AG04449 (cell line): ENCODE data around the gene TTC23.

Source experiments
- CTCF ChIA-PET: fragments of 350-600 bp; formaldehyde crosslinking; extraction: SDS; loops from one replicate; lab custom pipeline; 2021; ENCODE audit warnings: antibody characterized with exemption; lab: Yijun Ruan, JAX
- POLR2A ChIA-PET: fragments of 400-600, 350-600 bp; formaldehyde crosslinking; extraction: SDS; loops from one replicate; lab custom pipeline; 2020; ENCODE audit warnings: antibody characterized with exemption, inconsistent platforms; lab: Yijun Ruan, JAX
- DNase-seq: peaks from one replicate; pipeline ENCODE4 v3.0.0-alpha.2; 2010; ENCODE audit warnings: low read depth, low spot score
- H3K4me3 ChIP-seq: 2 replicates; pipeline ENCODE4 v1.5.1; 2011; ENCODE audit warnings: low read depth, mild to moderate bottlenecking, control low read depth, low read length
- CTCF ChIP-seq: IDR thresholded peaks from one replicate; pipeline ENCODE4 v1.5.1; 2011; ENCODE audit warnings: mild to moderate bottlenecking, moderate library complexity, low read length, control low read depth, inconsistent platforms; ENCODE audit not compliant: insufficient read depth; ENCODE audit errors: missing control alignments

Gene TTC23

GRCh38 chr15:99134317-99134821, 115.0 kb downstream of the TTC23 start:
- DNase-seq: no peak
- H3K4me3 ChIP-seq: no peak overlapping the region
- POLR2A ChIA-PET: interaction anchor here (1.1 kb wide), 1 partner anchor 10 kb away, joined by 4 read pairs; no protein-coding TSS in a partner anchor
- TF ChIP-seq CTCF: no peak
- CTCF ChIA-PET: interaction anchor here (0.7 to 1.3 kb wide), 3 partner anchors 10 to 29 kb away, joined by 4 to 5 read pairs (median 4); no protein-coding TSS in a partner anchor

- DNase-seq: no peak
- CTCF ChIA-PET: no interaction called here
- POLR2A ChIA-PET: no interaction called here
Observed at GRCh38 chr15:99132634-99133287, 116.6 kb downstream of the TTC23 start.

GRCh38 chr15:99132122-99132521, 117.3 kb downstream of the TTC23 start:
- DNase-seq: no peak
- no peak for TF ChIP-seq CTCF
- no peak overlapping the region for H3K4me3 ChIP-seq
- ChIA-PET POLR2A (no interaction called here), CTCF (no interaction called here)

More at GRCh38 chr15:99132634-99133287, 116.6 kb downstream of the TTC23 start:
- no peak for TF ChIP-seq CTCF
- H3K4me3 ChIP-seq: no peak overlapping the region

- ChIA-PET CTCF (no interaction called here), POLR2A (no interaction called here)
- no peak overlapping the region for H3K4me3 ChIP-seq
- no peak for TF ChIP-seq CTCF
- no peak for DNase-seq
Observed at GRCh38 chr15:99131441-99132023, 117.8 kb downstream of the TTC23 start.

GRCh38 chr15:99130765-99131440, 118.5 kb downstream of the TTC23 start:
- no peak for DNase-seq
- ChIA-PET CTCF (no interaction called here), POLR2A (no interaction called here)
- no peak overlapping the region for H3K4me3 ChIP-seq
- TF ChIP-seq CTCF: no peak

GRCh38 chr15:99130314-99130713, 119.1 kb downstream of the TTC23 start:
- H3K4me3 ChIP-seq: no peak overlapping the region
- ChIA-PET POLR2A (no interaction called here), CTCF (no interaction called here)
- no peak for TF ChIP-seq CTCF
- DNase-seq: no peak
